H1 (cell line): ENCODE data around the gene RYR3. TPM values are rescaled to one million over a fixed set of nuclear protein-coding genes. Genes with fewer than 3 reads are reported as not detected.

Experiments used
- CTCF ChIA-PET: fragments of 300-600 bp; sonication (Branson Sonifier 250); formaldehyde crosslinking; loops from one replicate; lab custom pipeline; 2021; ENCODE audit not compliant: partially characterized antibody; lab: Charles Lee
- POLR2A ChIA-PET: fragments of 300-600 bp; sonication (Branson Sonifier 250); formaldehyde crosslinking; loops from one replicate; lab custom pipeline; 2021; ENCODE audit warnings: inconsistent platforms; ENCODE audit not compliant: partially characterized antibody; lab: Charles Lee
- DNase-seq, 2 experiments: peaks; one replicate each; pipeline versions ENCODE4 v3.0.0 to v3.0.0-alpha.2; 2010 to 2022; ENCODE audit warnings: low spot score in 2 of 2, low read depth in 1 of 2, mixed read lengths in 1 of 2
- FAIRE-seq: peaks from 2 replicates; lab custom pipeline; 2011; peaks lifted over from hg19 to GRCh38; lab: Jason Lieb, UNC
- H2AFZ ChIP-seq: 2 replicates; pipeline ENCODE4 v1.8.1; 2012; ENCODE audit warnings: low read length, inconsistent platforms
- H2AK5ac ChIP-seq: 2 replicates; pipeline ENCODE4 v1.6.1; 2013; ENCODE audit warnings: low read depth, low read length
- H2BK120ac ChIP-seq: replicated peaks from 2 replicates; pipeline ENCODE3; 2013; ENCODE audit warnings: low read depth, low read length, inconsistent platforms
- H2BK12ac ChIP-seq: 2 replicates; pipeline ENCODE4 v1.6.1; 2013; ENCODE audit warnings: low read depth, low read length
- H2BK15ac ChIP-seq: 2 replicates; pipeline ENCODE4 v1.6.1; 2013; ENCODE audit warnings: low read length
- H2BK20ac ChIP-seq: 2 replicates; pipeline ENCODE4 v1.6.1; 2013; ENCODE audit warnings: low read length
- H2BK5ac ChIP-seq: 2 replicates; pipeline ENCODE4 v1.6.1; 2013; ENCODE audit warnings: low read depth, low read length
- H3K14ac ChIP-seq: 2 replicates; pipeline ENCODE4 v1.6.1; 2013; ENCODE audit warnings: inconsistent platforms; ENCODE audit not compliant: insufficient read length
- H3K18ac ChIP-seq: 2 replicates; pipeline ENCODE4 v1.6.1; 2013; ENCODE audit warnings: low read length; ENCODE audit errors: extremely low read depth
- H3K23ac ChIP-seq: 2 replicates; pipeline ENCODE4 v1.6.1; 2013; ENCODE audit warnings: inconsistent platforms; ENCODE audit not compliant: insufficient read length
- H3K23me2 ChIP-seq: 2 replicates; pipeline ENCODE4 v1.6.1; 2013; ENCODE audit warnings: low read depth, low read length
- H3K27ac ChIP-seq: 2 replicates; pipeline ENCODE4 v1.6.1; 2011; ENCODE audit warnings: low read depth, low read length, inconsistent platforms
- H3K27me3 ChIP-seq, 4 experiments: replicated peaks in 1 of 4; 1 replicate in 1 of 4; 2 replicates in 3 of 4; pipeline versions ENCODE4 v1.6.1 to v1.8.1; 2011 to 2013; ENCODE audit warnings: low read length in 3 of 4, mild to moderate bottlenecking in 3 of 4, inconsistent platforms in 2 of 4, mixed read lengths in 2 of 4, moderate library complexity in 1 of 4; ENCODE audit not compliant: control insufficient read depth in 3 of 4, insufficient read depth in 3 of 4; ENCODE audit errors: extremely low read depth in 1 of 4
- H3K36me3 ChIP-seq, 4 experiments: 2 replicates each; pipeline versions ENCODE4 v1.6.1 to v1.8.1; 2011 to 2013; ENCODE audit warnings: mild to moderate bottlenecking in 4 of 4, low read length in 3 of 4, moderate library complexity in 2 of 4, control low read depth in 1 of 4, inconsistent platforms in 1 of 4; ENCODE audit not compliant: insufficient read depth in 4 of 4, control insufficient read depth in 2 of 4
- H3K4ac ChIP-seq: replicated peaks from 2 replicates; pipeline ENCODE3; 2013; ENCODE audit warnings: low read length, low read depth, mixed read lengths, inconsistent platforms; ENCODE audit not compliant: insufficient read length
- H3K4me1 ChIP-seq, 4 experiments: replicated peaks in 1 of 4; 1 replicate in 1 of 4; 2 replicates in 3 of 4; pipeline versions ENCODE4 v1.6.1 to v1.8.1; 2011 to 2013; ENCODE audit warnings: low read length in 3 of 4, inconsistent platforms in 2 of 4, mixed read lengths in 1 of 4; ENCODE audit not compliant: insufficient read depth in 4 of 4, control insufficient read depth in 3 of 4
- H3K4me2 ChIP-seq, 2 experiments: 2 replicates each; pipeline versions ENCODE4 v1.6.1 to v1.8.1; 2011 to 2013; ENCODE audit warnings: low read depth in 2 of 2, low read length in 2 of 2, control low read depth in 1 of 2, inconsistent platforms in 1 of 2, mild to moderate bottlenecking in 1 of 2; ENCODE audit not compliant: insufficient read depth in 1 of 2
- H3K4me3 ChIP-seq, 4 experiments: fragments of 200-600, 300-600 bp in 1 of 4; sonication (generic), shearing (Covaris generic), sonication (Bioruptor Twin) in 1 of 4; 2 replicates each; pipeline versions ENCODE4 v1.5.1 to v1.8.1; 2011 to 2016; ENCODE audit warnings: low read length in 4 of 4, low read depth in 3 of 4, control low read depth in 2 of 4, inconsistent platforms in 2 of 4, mild to moderate bottlenecking in 2 of 4, mixed read lengths in 1 of 4, moderate library complexity in 1 of 4; ENCODE audit not compliant: insufficient read depth in 2 of 4; ENCODE audit errors: extremely low read depth in 1 of 4
- H3K56ac ChIP-seq: replicated peaks from 2 replicates; pipeline ENCODE3; 2013; ENCODE audit warnings: low read depth, mild to moderate bottlenecking, mixed read lengths, low read length, inconsistent platforms; ENCODE audit not compliant: insufficient read length
- H3K79me1 ChIP-seq: 2 replicates; pipeline ENCODE4 v1.6.1; 2013; ENCODE audit warnings: low read depth, low read length, control low read depth
- H3K79me2 ChIP-seq, 2 experiments: 2 replicates each; pipeline versions ENCODE4 v1.6.1 to v1.8.1; 2012 to 2013; ENCODE audit warnings: low read length in 2 of 2, mild to moderate bottlenecking in 2 of 2, inconsistent platforms in 1 of 2; ENCODE audit not compliant: insufficient read depth in 2 of 2, control insufficient read depth in 1 of 2
- H3K9ac ChIP-seq, 4 experiments: replicated peaks in 1 of 4; 1 replicate in 1 of 4; 2 replicates in 3 of 4; pipeline versions ENCODE4 v1.6.1 to v1.8.1; 2011 to 2013; ENCODE audit warnings: low read depth in 3 of 4, low read length in 3 of 4, control low read depth in 2 of 4, mild to moderate bottlenecking in 2 of 4, moderate library complexity in 2 of 4, inconsistent platforms in 1 of 4; ENCODE audit errors: extremely low read depth in 1 of 4
- H3K9me3 ChIP-seq, 2 experiments: 2 replicates each; pipeline versions ENCODE4 v1.6.1 to v1.8.1; 2012 to 2013; ENCODE audit warnings: mild to moderate bottlenecking in 2 of 2, moderate library complexity in 2 of 2, control low read depth in 1 of 2, inconsistent platforms in 1 of 2, low read depth in 1 of 2, low read length in 1 of 2, mixed read lengths in 1 of 2; ENCODE audit not compliant: insufficient read depth in 2 of 2
- H4K20me1 ChIP-seq, 2 experiments: replicated peaks in 1 of 2; 2 replicates each; pipeline versions ENCODE3 to v1.8.1; 2011 to 2013; ENCODE audit warnings: inconsistent platforms in 2 of 2, low read length in 2 of 2, mild to moderate bottlenecking in 1 of 2; ENCODE audit not compliant: insufficient read depth in 2 of 2, control insufficient read depth in 1 of 2
- H4K5ac ChIP-seq: 2 replicates; pipeline ENCODE4 v1.6.1; 2013; ENCODE audit warnings: low read length, low read depth, mixed read lengths, inconsistent platforms; ENCODE audit not compliant: insufficient read length
- H4K8ac ChIP-seq: 2 replicates; pipeline ENCODE4 v1.8.0; 2013; ENCODE audit warnings: mild to moderate bottlenecking, moderate library complexity, low read length, inconsistent platforms; ENCODE audit not compliant: insufficient read depth; ENCODE audit errors: extremely low read depth
- H4K91ac ChIP-seq: replicated peaks from 2 replicates; pipeline ENCODE3; 2013; ENCODE audit warnings: low read length, mixed read lengths, inconsistent platforms; ENCODE audit not compliant: insufficient read length
- SP2 ChIP-seq: IDR thresholded peaks from 2 replicates; pipeline ENCODE4 v1.6.1; 2012; ENCODE audit warnings: mild to moderate bottlenecking, low read length, inconsistent platforms
- TEAD4 ChIP-seq: IDR thresholded peaks from 2 replicates; pipeline ENCODE4 v1.6.1; 2012; ENCODE audit warnings: low read depth, low read length, inconsistent platforms, mixed read lengths
- WGBS, 2 experiments: shearing (Covaris generic) in 1 of 2; methylation state at CpG; one replicate each; pipeline versions ENCODE4 v1.1.6 to v1.1.7; 2013 to 2015; ENCODE audit warnings: low lambda C conversion rate in 2 of 2, mixed read lengths in 2 of 2, inconsistent platforms in 1 of 2, low coverage in 1 of 2, missing lambda C conversion rate in 1 of 2; ENCODE audit not compliant: insufficient replicate concordance in 2 of 2, insufficient coverage in 1 of 2, insufficient read length in 1 of 2; ENCODE audit errors: extremely low coverage in 1 of 2, missing lambda C conversion rate in 1 of 2; 5-methylcytosine and 5-hydroxymethylcytosine counted together
- polyA plus RNA-seq, 7 experiments: library from polyadenylated mRNA; depleted of rRNA in 3 of 7; stranded (reverse) in 5 of 7; unstranded in 2 of 7; fragments of >200 nt in 5 of 7; fragments of 200-250 nt in 2 of 7; gene quantifications; 1 replicate in 5 of 7; 2 replicates in 1 of 7; 4 replicates in 1 of 7; pipeline versions ENCODE4 v1.2.1 to v1.2.3, GENCODE V29; 2011 to 2013; ENCODE audit warnings: missing spikeins in 2 of 7, mixed read lengths in 2 of 7
- total RNA-seq: library from RNA; stranded (reverse); fragmentation: NEBNext Ultra II Directional; extraction: Animal tissue kit (Norgen Biotek cat#: 25700); gene quantifications from 2 replicates; pipeline ENCODE4 v1.2.1, GENCODE V29; 2021

Gene RYR3
- total and polyA plus RNA-seq, 2 of the 8 experiments (the other 6 are each of a cell fraction or from before 2014, with no cell fraction given): 0.33 to 3.4 TPM

DNA sequence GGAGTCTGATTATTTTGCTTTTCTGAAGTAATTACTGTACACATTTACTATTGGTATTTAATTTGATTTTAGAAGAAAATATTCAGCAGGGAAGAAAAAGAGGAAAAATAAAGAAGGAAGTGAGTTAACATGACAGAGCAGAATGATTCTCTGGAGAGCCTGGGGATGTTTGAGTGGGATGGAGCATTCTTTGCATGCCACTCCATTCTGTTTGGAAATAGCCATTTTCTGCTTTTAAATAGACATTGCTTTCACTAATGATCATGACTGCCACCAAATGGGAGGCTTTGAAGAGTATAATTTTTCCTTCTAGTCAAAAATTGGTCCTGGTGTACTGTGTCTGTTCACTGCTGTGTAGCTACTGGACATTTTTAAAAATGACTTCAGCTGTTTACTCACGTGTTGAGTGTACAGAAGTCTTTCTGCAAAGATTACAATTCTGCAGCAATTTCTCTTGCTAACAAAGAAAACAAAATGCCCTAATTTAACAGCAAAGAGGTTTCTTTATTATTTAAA, 196.1 kb downstream of the RYR3 start:
- WGBS, 2 experiments: 68% methylated on average over 1 of the region's 1 CpG; no CpG with 5 or more reads in 1 of the 2 experiments
- peaks cover 0 to 4% (median 0%) of the 10 kb centered on the region in 4 experiments; a peak in 1 of 7 replicates for H3K4me1 ChIP-seq
- H3K23ac ChIP-seq: no peak overlapping the region
- H4K91ac ChIP-seq: no peak overlapping the region
- H3K4me2 ChIP-seq: no peak overlapping the region; a peak in 1 of 4 replicates
- no peak overlapping the region for H3K14ac ChIP-seq
- FAIRE-seq (peak; percentile 52), DNase-seq (no peak)
- no peak overlapping the region for H3K4ac ChIP-seq
- no peak overlapping the region for H3K9ac ChIP-seq
- 0 out of 2 replicates have a peak overlapping the region, but pooled peaks have one; percentile 10 for H2BK5ac ChIP-seq
- H2BK12ac ChIP-seq: no peak overlapping the region
- H2AFZ ChIP-seq: no peak overlapping the region
- no peak overlapping the region for H4K8ac ChIP-seq
- H3K4me3 ChIP-seq: no peak overlapping the region
- no peaks in the 10 kb centered on the region for H4K20me1 ChIP-seq
- no peaks in the 10 kb centered on the region for H3K23me2 ChIP-seq
- no peak overlapping the region for H3K18ac ChIP-seq
- H2AK5ac ChIP-seq: no peak overlapping the region
- H2BK120ac ChIP-seq: no peak overlapping the region
- H3K9me3 ChIP-seq: no peaks in the 10 kb centered on the region
- H3K27me3 ChIP-seq: no peaks in the 10 kb centered on the region
- CTCF ChIA-PET: interaction anchor here (1.0 kb wide), 1 partner anchor 202 kb away, joined by 3 read pairs; no protein-coding TSS in a partner anchor
- no peaks in the 10 kb centered on the region for H3K79me2 ChIP-seq
- H2BK15ac ChIP-seq: no peak overlapping the region
- H3K79me1 ChIP-seq: no peaks in the 10 kb centered on the region
- no peak overlapping the region for H3K27ac ChIP-seq
- TF ChIP-seq TEAD4 (peak; percentile 59), SP2 (no peak)
- TF ChIP-seq, all 59 proteins: peak for 1
- POLR2A ChIA-PET: no interaction called here
- no peak overlapping the region for H4K5ac ChIP-seq
- no peak overlapping the region; the same call in 1 of the 2 replicates for H2BK20ac ChIP-seq
- no peaks in the 10 kb centered on the region for H3K36me3 ChIP-seq
- H3K56ac ChIP-seq: no peak overlapping the region
